ENCODE measurements around the gene IL17RE.
"Not testable (repeated sequence)": the region's sequence is repeated elsewhere in the genome, so short reads cannot be mapped to it uniquely, and the experiment has no call there.

IL17RE gene, protein sequence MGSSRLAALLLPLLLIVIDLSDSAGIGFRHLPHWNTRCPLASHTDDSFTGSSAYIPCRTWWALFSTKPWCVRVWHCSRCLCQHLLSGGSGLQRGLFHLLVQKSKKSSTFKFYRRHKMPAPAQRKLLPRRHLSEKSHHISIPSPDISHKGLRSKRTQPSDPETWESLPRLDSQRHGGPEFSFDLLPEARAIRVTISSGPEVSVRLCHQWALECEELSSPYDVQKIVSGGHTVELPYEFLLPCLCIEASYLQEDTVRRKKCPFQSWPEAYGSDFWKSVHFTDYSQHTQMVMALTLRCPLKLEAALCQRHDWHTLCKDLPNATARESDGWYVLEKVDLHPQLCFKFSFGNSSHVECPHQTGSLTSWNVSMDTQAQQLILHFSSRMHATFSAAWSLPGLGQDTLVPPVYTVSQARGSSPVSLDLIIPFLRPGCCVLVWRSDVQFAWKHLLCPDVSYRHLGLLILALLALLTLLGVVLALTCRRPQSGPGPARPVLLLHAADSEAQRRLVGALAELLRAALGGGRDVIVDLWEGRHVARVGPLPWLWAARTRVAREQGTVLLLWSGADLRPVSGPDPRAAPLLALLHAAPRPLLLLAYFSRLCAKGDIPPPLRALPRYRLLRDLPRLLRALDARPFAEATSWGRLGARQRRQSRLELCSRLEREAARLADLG

GRCh38 chr3:9902372-9903237 is at the start of gene IL17RE:
TSS of gene IL17RE (plus strand) at chr3:9902848. CDS start at chr3:9902933, 85 bp downstream.
- no peak within 1 kb of the TSS for H3K4me3 ChIP-seq (ENCODE audit: low read depth, low read length)
- TF ChIP-seq CTCF (IDR thresholded peaks at IDR 0.05; ENCODE audit: borderline replicate concordance, insufficient read depth, low read depth, low read length): no peak

- not testable (repeated sequence) for H3K4me3 ChIP-seq (ENCODE audit: low read depth, low read length)
Measured at GRCh38 chr3:9854291-9854940, 48.2 kb upstream of the IL17RE start.

GRCh38 chr3:9855594-9855993 is 47.1 kb upstream of the IL17RE start:
- no peak for TF ChIP-seq CTCF (IDR thresholded peaks at IDR 0.05; ENCODE audit: borderline replicate concordance, insufficient read depth, low read depth, low read length)
- no peak overlapping the region for H3K4me3 ChIP-seq (ENCODE audit: low read depth, low read length)

DNA sequence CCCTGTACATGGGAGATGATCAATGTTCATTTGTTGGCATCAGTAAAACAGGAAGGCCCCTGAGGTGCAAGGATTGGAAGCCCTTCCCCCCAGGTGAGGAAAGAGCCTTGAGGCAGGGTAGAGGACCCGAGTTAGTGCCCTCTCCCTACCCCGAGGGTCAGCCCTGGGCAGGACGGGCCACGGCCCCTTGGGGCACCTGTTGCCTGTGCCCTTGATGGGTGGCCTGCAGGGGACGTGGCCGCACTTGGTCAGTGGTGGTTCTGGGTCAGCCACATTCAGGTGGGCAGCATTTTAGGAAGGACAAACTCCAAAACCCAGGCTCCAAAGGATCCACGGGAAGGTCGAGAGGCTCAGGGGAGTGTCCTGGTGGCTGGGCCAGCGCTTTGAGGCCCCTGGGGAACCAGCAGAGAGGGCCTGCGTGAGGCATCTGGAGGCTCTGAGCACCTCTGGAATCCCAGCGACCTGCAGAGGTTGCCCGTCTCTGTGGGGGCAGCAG is 43.1 kb upstream of the IL17RE start:
- no peak for TF ChIP-seq CTCF (IDR thresholded peaks at IDR 0.05; ENCODE audit: borderline replicate concordance, insufficient read depth, low read depth, low read length)
- H3K4me3 ChIP-seq (ENCODE audit: low read depth, low read length): no peak overlapping the region

DNA sequence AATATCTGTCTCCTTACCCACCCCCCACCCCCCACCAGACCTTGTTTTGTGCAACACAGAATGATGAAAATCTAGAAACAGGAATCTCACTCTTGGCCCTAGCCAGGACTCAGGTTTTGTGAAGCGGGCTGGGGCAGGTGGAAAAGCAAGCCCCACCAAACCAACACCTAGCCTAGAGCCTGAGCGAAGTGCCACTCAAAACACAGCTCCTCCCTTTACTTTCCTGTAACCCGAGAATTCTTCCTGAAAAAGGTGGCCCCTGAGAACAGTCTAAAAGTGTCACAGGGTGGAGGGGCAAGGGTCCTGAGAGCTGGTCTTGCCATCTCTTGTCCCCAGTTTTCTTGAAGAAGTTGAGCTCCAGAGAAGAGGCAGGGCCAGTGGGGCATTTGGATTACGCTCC is 41.4 kb upstream of the IL17RE start:
- no peak for TF ChIP-seq CTCF (IDR thresholded peaks at IDR 0.05; ENCODE audit: borderline replicate concordance, insufficient read depth, low read depth, low read length)
- no peak overlapping the region for H3K4me3 ChIP-seq (ENCODE audit: low read depth, low read length)

- no peak overlapping the region for H3K4me3 ChIP-seq (ENCODE audit: low read depth, low read length)
- TF ChIP-seq CTCF (IDR thresholded peaks at IDR 0.05; ENCODE audit: borderline replicate concordance, insufficient read depth, low read depth, low read length): no peak
Measured at GRCh38 chr3:9861626-9862130, 41.0 kb upstream of the IL17RE start.
